CD4-positive, alpha-beta T cell treated with Interleukin-15 for 4 hours (primary cell): ENCODE results near the gene LOXL3.
A peak's percentile ranks its signal among the peaks of the same experiment; 100 is the strongest.

Experiments used
- DNase-seq: peaks from one replicate; pipeline ENCODE4 v3.0.0-alpha.2; 2020; ENCODE audit warnings: low spot score

Gene LOXL3

GRCh38 chr2:74553892-74554819 lies at the start of gene LOXL3, which contains the start of gene DOK1:
TSS of gene LOXL3 (minus strand) at chr2:74553942. CDS start at chr2:74552634, 1,308 bp downstream.
TSS of gene DOK1 (plus strand) at chr2:74554720. CDS start at chr2:74554755, 35 bp downstream.
- DNase-seq = peak; percentile 80

GRCh38 chr2:74602586-74603281 lies 49.0 kb upstream of the LOXL3 start:
- no peak for DNase-seq

- no peak for DNase-seq
Measured at GRCh38 chr2:74599676-74600075, 45.9 kb upstream of the LOXL3 start.

- no peak for DNase-seq
Measured at GRCh38 chr2:74597410-74597809, 43.7 kb upstream of the LOXL3 start.

- no peak for DNase-seq
Measured at GRCh38 chr2:74596584-74596983, 42.8 kb upstream of the LOXL3 start.

- no peak for DNase-seq
Measured at GRCh38 chr2:74593826-74594772, 40.4 kb upstream of the LOXL3 start.

- no peak for DNase-seq
Measured at GRCh38 chr2:74588664-74589063, 34.9 kb upstream of the LOXL3 start.

- peak; percentile 71 for DNase-seq
Measured at GRCh38 chr2:74587664-74588277, 34.0 kb upstream of the LOXL3 start.

- DNase-seq = no peak
Measured at GRCh38 chr2:74585406-74586185, 31.9 kb upstream of the LOXL3 start.

- no peak for DNase-seq
Measured at GRCh38 chr2:74584088-74584645, 30.4 kb upstream of the LOXL3 start.

GRCh38 chr2:74583504-74583903 lies 29.8 kb upstream of the LOXL3 start:
- DNase-seq = no peak

GRCh38 chr2:74582184-74582583 lies 28.4 kb upstream of the LOXL3 start:
- no peak for DNase-seq

GRCh38 chr2:74581463-74581862 lies 27.7 kb upstream of the LOXL3 start:
- no peak for DNase-seq

- no peak for DNase-seq
Measured at GRCh38 chr2:74578408-74578807, 24.7 kb upstream of the LOXL3 start.

GRCh38 chr2:74577448-74577847 lies 23.7 kb upstream of the LOXL3 start:
- DNase-seq = no peak

- DNase-seq = no peak
Measured at GRCh38 chr2:74576863-74577229, 23.1 kb upstream of the LOXL3 start.

GRCh38 chr2:74576211-74576862 lies 22.6 kb upstream of the LOXL3 start:
- no peak for DNase-seq

GRCh38 chr2:74575320-74575719 lies 21.6 kb upstream of the LOXL3 start:
- no peak for DNase-seq

- DNase-seq = peak; percentile 28
Measured at GRCh38 chr2:74573747-74574562, 20.2 kb upstream of the LOXL3 start.
